GM23248 (cell line): ENCODE measurements around the gene FZD7.

Experiments used
- EZH2 ChIP-seq: fragments of 200-600 bp; sonication (generic); IDR thresholded peaks from 2 replicates; pipeline ENCODE4 v1.6.1; 2018; ENCODE audit warnings: antibody characterized with exemption, mild to moderate bottlenecking; ENCODE audit not compliant: insufficient read depth, poor library complexity, severe bottlenecking
- EZH2phosphoT487 ChIP-seq: fragments of 200-600 bp; sonication (generic); IDR thresholded peaks from 2 replicates; pipeline ENCODE4 v1.6.1; 2018; ENCODE audit warnings: antibody characterized with exemption, moderate library complexity, mild to moderate bottlenecking, low read depth; ENCODE audit not compliant: insufficient read depth

- no peak for TF ChIP-seq EZH2
- no peak for TF ChIP-seq EZH2phosphoT487
Observed at GRCh38 chr2:202014318-202014717, 19.3 kb upstream of the FZD7 start.
